Gastrocnemius medialis (tissue), 4 donors: ENCODE measurements around the gene CYP2D6. TPM values are rescaled to one million over a fixed set of nuclear protein-coding genes. Genes with fewer than 3 reads are reported as not detected.

Experiments
- ATAC-seq, 2 donors: fragments of 150-250 bp; one replicate each; pipeline ENCODE4 v1.9.1; 2016
- DNase-seq, 2 donors: peaks; one replicate each; pipeline ENCODE4 v3.0.0-alpha.2; 2019
- H3K27ac ChIP-seq, 4 donors: fragments of 200-600 bp; sonication (generic); 1 replicate in 1 of 4; 2 replicates in 3 of 4; pipeline ENCODE4 v1.5.1; 2016 to 2018; ENCODE audit warnings: mild to moderate bottlenecking in 2 of 4, moderate library complexity in 1 of 4
- H3K27me3 ChIP-seq, 3 donors: fragments of 200-600 bp; sonication (generic) in 2 of 3; 1 replicate in 1 of 3; 2 replicates in 2 of 3; pipeline versions ENCODE4 v1.5.1 to v1.6.0; 2016 to 2019; ENCODE audit warnings: mild to moderate bottlenecking in 1 of 3, moderate library complexity in 1 of 3
- H3K36me3 ChIP-seq, 2 donors: fragments of 200-600 bp; sonication (generic) in 1 of 2; one replicate each; pipeline ENCODE4 v1.5.1; 2017 to 2018
- H3K4me1 ChIP-seq, 2 donors: fragments of 200-600 bp; sonication (generic) in 1 of 2; one replicate each; pipeline ENCODE4 v1.5.1; 2016 to 2017; ENCODE audit warnings: mild to moderate bottlenecking in 2 of 2
- H3K4me3 ChIP-seq, 4 donors: fragments of 200-600 bp; sonication (generic) in 3 of 4; 1 replicate in 1 of 4; 2 replicates in 3 of 4; pipeline ENCODE4 v1.5.1; 2016 to 2019; ENCODE audit warnings: mild to moderate bottlenecking in 2 of 4
- H3K9me3 ChIP-seq, 3 donors: fragments of 200-600 bp; sonication (generic) in 2 of 3; 1 replicate in 1 of 3; 2 replicates in 2 of 3; pipeline ENCODE4 v1.5.1; 2016 to 2019
- POLR2A ChIP-seq, 2 donors: fragments of 450-650 bp; IDR thresholded peaks; one replicate each; pipeline ENCODE4 v1.6.1; 2017; ENCODE audit warnings: antibody characterized with exemption in 2 of 2, mild to moderate bottlenecking in 2 of 2, moderate library complexity in 2 of 2
- in situ Hi-C, 4 donors: fragments of 200-750 bp; cut with MboI; loops; one replicate each; pipeline versions ENCODE4 v1.15.0 to v1.8.0; 2017; ENCODE audit warnings: low sequenced_read_pairs in 4 of 4
- intact Hi-C: fragments of 100-400 bp; cut with DNase I; formaldehyde crosslinking; loops from one replicate; pipeline ENCODE4 v1.15.1; 2023; ENCODE audit warnings: low total_unique reads
- total RNA-seq, 4 donors: library from RNA; depleted of rRNA; stranded (reverse); fragments of >200 nt; gene quantifications; one replicate each; pipeline versions ENCODE4 v1.1.0 to v1.2.3, GENCODE V29; 2016
- TF ChIP-seq, protein P1 (sequence below), 5 experiments: fragments of 450-650 bp in 3 of 5; fragments of 200-600 bp in 2 of 5; sonication (generic) in 2 of 5; IDR thresholded peaks in 4 of 5; conservative IDR thresholded peaks in 1 of 5; 1 replicate in 4 of 5; 2 replicates in 1 of 5; pipeline ENCODE4 v1.5.1; 2016 to 2019; ENCODE audit warnings: antibody characterized with exemption in 5 of 5, mild to moderate bottlenecking in 3 of 5, moderate library complexity in 3 of 5

The CYP2D6 gene
- total RNA-seq, 4 donors from 2014 or later = 0.15 to 0.24 TPM; not detected in 2

- in situ Hi-C loops (loop anchor here in 3 of 4 donors (5.0 to 25.0 kb wide), 3 partner anchors 270 to 275 kb away; partner anchors contain the start of gene NFAM1 (in 1 of the 3)), intact Hi-C loops (no loop called here)
- Histone ChIP-seq H3K4me1 (no peaks in the 10 kb centered on the region), H3K4me3 (no peak overlapping the region), H3K27ac (no peak overlapping the region), H3K9me3 (no peaks in the 10 kb centered on the region), H3K27me3 (no peaks in the 10 kb centered on the region), H3K36me3 (peaks cover 0 to 20% of the 10 kb centered on the region in 2 donors)
- ATAC-seq = no peak
- TF ChIP-seq, protein P1, sequence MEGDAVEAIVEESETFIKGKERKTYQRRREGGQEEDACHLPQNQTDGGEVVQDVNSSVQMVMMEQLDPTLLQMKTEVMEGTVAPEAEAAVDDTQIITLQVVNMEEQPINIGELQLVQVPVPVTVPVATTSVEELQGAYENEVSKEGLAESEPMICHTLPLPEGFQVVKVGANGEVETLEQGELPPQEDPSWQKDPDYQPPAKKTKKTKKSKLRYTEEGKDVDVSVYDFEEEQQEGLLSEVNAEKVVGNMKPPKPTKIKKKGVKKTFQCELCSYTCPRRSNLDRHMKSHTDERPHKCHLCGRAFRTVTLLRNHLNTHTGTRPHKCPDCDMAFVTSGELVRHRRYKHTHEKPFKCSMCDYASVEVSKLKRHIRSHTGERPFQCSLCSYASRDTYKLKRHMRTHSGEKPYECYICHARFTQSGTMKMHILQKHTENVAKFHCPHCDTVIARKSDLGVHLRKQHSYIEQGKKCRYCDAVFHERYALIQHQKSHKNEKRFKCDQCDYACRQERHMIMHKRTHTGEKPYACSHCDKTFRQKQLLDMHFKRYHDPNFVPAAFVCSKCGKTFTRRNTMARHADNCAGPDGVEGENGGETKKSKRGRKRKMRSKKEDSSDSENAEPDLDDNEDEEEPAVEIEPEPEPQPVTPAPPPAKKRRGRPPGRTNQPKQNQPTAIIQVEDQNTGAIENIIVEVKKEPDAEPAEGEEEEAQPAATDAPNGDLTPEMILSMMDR (IDR thresholded peaks at IDR 0.05 in 4 of 5, conservative IDR thresholded peaks at IDR 0.05 in 1 of 5) = no peak
- TF ChIP-seq POLR2A (IDR thresholded peaks at IDR 0.05) = no peak
- DNase-seq = no peak
Observed at GRCh38 chr22:42167066-42167465, 36.5 kb upstream of the CYP2D6 start.

DNA sequence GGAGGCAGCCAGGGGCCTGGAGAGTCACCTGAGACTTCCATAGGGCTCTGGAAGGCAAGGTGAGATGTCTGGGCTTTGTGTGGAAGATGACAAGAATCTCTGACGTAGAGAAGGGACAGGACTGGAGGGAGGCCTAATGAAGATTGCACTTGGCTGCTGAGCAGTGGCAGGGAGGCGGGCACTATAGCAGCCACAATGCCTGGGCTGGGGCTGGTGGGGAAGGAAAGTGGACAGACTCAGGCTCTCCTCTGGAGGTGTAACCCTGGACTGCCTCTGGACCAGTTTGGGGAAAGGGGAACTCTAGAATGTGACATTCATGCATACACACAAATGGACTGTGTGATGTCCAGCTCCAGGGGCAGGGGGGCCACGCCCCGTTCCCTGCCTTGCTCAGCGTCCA is 34.3 kb upstream of the CYP2D6 start:
- TF ChIP-seq POLR2A (IDR thresholded peaks at IDR 0.05) = no peak
- TF ChIP-seq, protein P1 (IDR thresholded peaks at IDR 0.05 in 4 of 5, conservative IDR thresholded peaks at IDR 0.05 in 1 of 5) = no peak
- no peaks in the 10 kb centered on the region for H3K27me3 ChIP-seq
- ATAC-seq (no peak), DNase-seq (no peak)
- in situ Hi-C loops = loop anchor here in 3 of 4 donors (5.0 to 25.0 kb wide), 3 partner anchors 272 to 277 kb away; partner anchors contain the start of gene NFAM1 (in 1 of the 3)
- H3K9me3 ChIP-seq = no peaks in the 10 kb centered on the region
- no peaks in the 10 kb centered on the region for H3K4me1 ChIP-seq
- no peak overlapping the region for H3K4me3 ChIP-seq
- intact Hi-C loops = no loop called here
- no peak overlapping the region for H3K27ac ChIP-seq
- H3K36me3 ChIP-seq = peaks cover 0 to 20% of the 10 kb centered on the region in 2 donors

GRCh38 chr22:42163515-42163914 is 32.9 kb upstream of the CYP2D6 start:
- in situ Hi-C loops = loop anchor here in 1 of 4 donors (25.0 kb wide), 1 partner anchor 274 kb away; the partner anchor contains the start of gene NFAM1
- intact Hi-C loops = no loop called here
- no peak for TF ChIP-seq POLR2A (IDR thresholded peaks at IDR 0.05)
- TF ChIP-seq, protein P1 (IDR thresholded peaks at IDR 0.05 in 4 of 5, conservative IDR thresholded peaks at IDR 0.05 in 1 of 5) = no peak
- no peaks in the 10 kb centered on the region for H3K27me3 ChIP-seq
- H3K4me1 ChIP-seq = no peaks in the 10 kb centered on the region
- no peaks in the 10 kb centered on the region for H3K9me3 ChIP-seq
- no peak overlapping the region for H3K27ac ChIP-seq
- H3K36me3 ChIP-seq = peaks cover 0 to 13% of the 10 kb centered on the region in 2 donors
- no peak for DNase-seq
- no peak for ATAC-seq
- no peak overlapping the region for H3K4me3 ChIP-seq

DNA sequence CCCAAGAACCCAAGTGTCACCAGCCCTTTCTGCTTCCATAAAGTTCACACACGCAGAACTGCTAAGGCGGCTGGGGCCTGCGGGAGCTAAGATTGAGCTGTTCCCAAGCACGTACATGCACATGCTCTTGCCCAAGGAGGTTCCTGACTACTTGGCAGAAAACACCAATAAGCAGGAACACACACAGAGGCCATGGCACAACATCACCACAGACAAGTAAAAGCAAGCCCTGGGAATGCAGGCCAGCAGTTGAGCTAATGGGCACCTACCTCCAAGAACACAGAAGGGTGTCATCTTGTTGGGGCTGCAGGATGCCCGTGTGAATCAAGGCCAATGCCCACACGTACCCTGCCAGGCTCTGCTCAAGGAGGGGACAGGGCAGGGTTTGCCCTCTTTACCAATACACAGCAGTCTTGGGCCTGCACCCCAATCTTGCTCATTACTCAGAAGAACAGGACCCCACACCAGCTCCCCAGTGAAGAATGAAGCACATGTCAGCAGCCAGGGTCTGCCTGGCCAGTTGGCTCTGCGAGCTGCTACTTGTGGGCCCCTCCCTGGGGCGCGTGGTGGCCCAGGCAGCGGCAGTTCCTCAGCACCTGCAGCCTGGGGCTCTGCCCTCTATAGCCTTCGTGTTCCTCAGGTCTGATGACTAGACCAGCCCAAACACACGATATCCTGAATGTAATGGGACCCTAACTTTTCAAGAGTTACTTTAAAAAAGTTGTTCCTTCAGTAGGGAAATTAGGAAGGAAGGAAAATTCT is 32.3 kb upstream of the CYP2D6 start:
- in situ Hi-C loops (loop anchor here in 1 of 4 donors (25.0 kb wide), 1 partner anchor 274 kb away; the partner anchor contains the start of gene NFAM1), intact Hi-C loops (no loop called here)
- H3K27me3 ChIP-seq = no peaks in the 10 kb centered on the region
- peaks cover 0 to 7% of the 10 kb centered on the region in 2 donors for H3K36me3 ChIP-seq
- no peak overlapping the region for H3K27ac ChIP-seq
- TF ChIP-seq, protein P1 (IDR thresholded peaks at IDR 0.05 in 4 of 5, conservative IDR thresholded peaks at IDR 0.05 in 1 of 5) = no peak
- no peak for TF ChIP-seq POLR2A (IDR thresholded peaks at IDR 0.05)
- no peaks in the 10 kb centered on the region for H3K9me3 ChIP-seq
- no peaks in the 10 kb centered on the region for H3K4me1 ChIP-seq
- no peak for ATAC-seq
- H3K4me3 ChIP-seq = no peak overlapping the region
- no peak for DNase-seq
